Smooth muscle cell (in vitro differentiated cells): Measurements from ENCODE around the gene MAP3K7CL. TPM values are rescaled to one million over a fixed set of nuclear protein-coding genes. Genes with fewer than 3 reads are reported as not detected.

Experiments used
- DNase-seq: peaks from one replicate; lab custom pipeline; 2025; ENCODE audit not compliant: unreplicated experiment; lab: John Stamatoyannopoulos, UW
- H2AFZ ChIP-seq: fragments of 200-600 bp; sonication (generic); 2 replicates; pipeline ENCODE4 v1.6.0; 2016; ENCODE audit warnings: antibody characterized with exemption, low read depth, mild to moderate bottlenecking
- H3F3A ChIP-seq: fragments of 200-600 bp; sonication (generic); 2 replicates; pipeline ENCODE4 v1.6.0; 2017; ENCODE audit warnings: antibody characterized with exemption, low read depth
- H3K27ac ChIP-seq: fragments of 200-600 bp; sonication (generic); 2 replicates; pipeline ENCODE4 v1.5.1; 2016; ENCODE audit warnings: low read depth, mild to moderate bottlenecking
- H3K27me3 ChIP-seq: fragments of 200-600 bp; sonication (generic); 2 replicates; pipeline ENCODE4 v1.6.1; 2016; ENCODE audit warnings: low read depth, mild to moderate bottlenecking
- H3K36me3 ChIP-seq: fragments of 200-600 bp; sonication (generic); 2 replicates; pipeline ENCODE4 v1.5.1; 2016; ENCODE audit warnings: low read depth
- H3K4me1 ChIP-seq: fragments of 200-600 bp; sonication (generic); 2 replicates; pipeline ENCODE4 v1.5.1; 2016; ENCODE audit warnings: low read depth
- H3K4me2 ChIP-seq: fragments of 200-600 bp; sonication (generic); 2 replicates; pipeline ENCODE4 v1.6.0; 2016; ENCODE audit warnings: mild to moderate bottlenecking
- H3K4me3 ChIP-seq: fragments of 200-600 bp; sonication (generic); 2 replicates; pipeline ENCODE4 v1.5.1; 2016; ENCODE audit warnings: mild to moderate bottlenecking
- H3K79me2 ChIP-seq: fragments of 200-600 bp; sonication (generic); 2 replicates; pipeline ENCODE4 v1.6.0; 2016; ENCODE audit warnings: low read depth, mild to moderate bottlenecking
- H3K9ac ChIP-seq: fragments of 200-600 bp; sonication (generic); 2 replicates; pipeline ENCODE4 v1.6.0; 2016; ENCODE audit warnings: low read depth
- H3K9me3 ChIP-seq: fragments of 200-600 bp; sonication (generic); replicated peaks from 2 replicates; pipeline ENCODE4 v1.5.1; 2016; ENCODE audit warnings: low read depth
- H4K20me1 ChIP-seq: fragments of 200-600 bp; sonication (generic); 2 replicates; pipeline ENCODE4 v1.6.0; 2016; ENCODE audit warnings: low read depth
- WGBS: methylation state at CpG from one replicate; pipeline ENCODE4 v1.1.7; 2016; ENCODE audit warnings: low lambda C conversion rate; 5-methylcytosine and 5-hydroxymethylcytosine counted together
- polyA plus RNA-seq: library from polyadenylated mRNA; unstranded; fragments of >200 nt; fragmentation: Nextera tagmentation; extraction: Ambion mirVana; gene quantifications from 2 replicates; pipeline ENCODE4 v1.2.1, GENCODE V29; 2016
- total RNA-seq: library from RNA; depleted of rRNA; stranded (reverse); fragments of >200 nt; gene quantifications from 2 replicates; pipeline ENCODE4 v1.2.3, GENCODE V29; 2014
- TF ChIP-seq, protein P1 (sequence below): fragments of 200-600 bp; sonication (generic); IDR thresholded peaks from 2 replicates; pipeline ENCODE4 v1.5.1; 2017; ENCODE audit warnings: borderline replicate concordance, mild to moderate bottlenecking, antibody characterized with exemption; ENCODE audit not compliant: insufficient read depth, poor library complexity, severe bottlenecking

Gene MAP3K7CL
- total and polyA plus RNA-seq, 2 experiments from 2014 or later, result 1.3 to 3.7 TPM

DNA sequence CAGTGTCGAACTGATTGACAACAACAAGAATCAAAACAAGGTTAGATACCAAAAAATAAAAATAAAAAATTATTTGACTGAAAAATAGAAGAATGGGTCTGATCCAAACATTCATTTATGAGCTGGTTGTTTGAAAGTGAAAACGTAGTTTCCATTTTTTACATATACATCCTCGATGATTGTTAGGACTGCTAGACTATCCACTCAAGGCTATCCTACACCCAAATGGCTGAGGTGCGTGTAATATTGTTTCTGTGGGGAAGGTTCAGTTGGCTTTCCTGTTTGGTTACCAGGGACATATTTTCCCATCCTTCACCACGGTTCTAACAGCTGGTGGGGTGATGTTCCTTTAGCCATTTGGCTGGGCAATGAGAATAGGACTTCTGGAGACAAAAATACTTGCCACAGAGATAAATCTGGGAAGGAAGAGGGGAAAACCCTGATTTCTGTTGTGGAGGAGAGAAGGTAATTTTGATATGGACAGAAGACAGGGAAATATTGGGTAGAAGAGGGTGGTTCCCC, 66.3 kb downstream of the MAP3K7CL start:
- Histone ChIP-seq H3F3A (peaks cover 10% of the 10 kb centered on the region), H3K4me1 (no peaks in the 10 kb centered on the region), H3K27me3 (no peaks in the 10 kb centered on the region), H2AFZ (peak overlapping the region; percentile 63), H3K4me3 (no peak overlapping the region), H3K79me2 (no peaks in the 10 kb centered on the region), H3K9me3 (peaks cover 11% of the 10 kb centered on the region), H3K4me2 (peak overlapping the region; percentile 69), H3K36me3 (peaks cover 3% of the 10 kb centered on the region), H4K20me1 (no peaks in the 10 kb centered on the region), H3K27ac (peak overlapping the region; percentile 97), H3K9ac (peak overlapping the region; percentile 65)
- WGBS, result 86% methylated on average over 5 of the region's 5 CpGs
- TF ChIP-seq, protein P1, sequence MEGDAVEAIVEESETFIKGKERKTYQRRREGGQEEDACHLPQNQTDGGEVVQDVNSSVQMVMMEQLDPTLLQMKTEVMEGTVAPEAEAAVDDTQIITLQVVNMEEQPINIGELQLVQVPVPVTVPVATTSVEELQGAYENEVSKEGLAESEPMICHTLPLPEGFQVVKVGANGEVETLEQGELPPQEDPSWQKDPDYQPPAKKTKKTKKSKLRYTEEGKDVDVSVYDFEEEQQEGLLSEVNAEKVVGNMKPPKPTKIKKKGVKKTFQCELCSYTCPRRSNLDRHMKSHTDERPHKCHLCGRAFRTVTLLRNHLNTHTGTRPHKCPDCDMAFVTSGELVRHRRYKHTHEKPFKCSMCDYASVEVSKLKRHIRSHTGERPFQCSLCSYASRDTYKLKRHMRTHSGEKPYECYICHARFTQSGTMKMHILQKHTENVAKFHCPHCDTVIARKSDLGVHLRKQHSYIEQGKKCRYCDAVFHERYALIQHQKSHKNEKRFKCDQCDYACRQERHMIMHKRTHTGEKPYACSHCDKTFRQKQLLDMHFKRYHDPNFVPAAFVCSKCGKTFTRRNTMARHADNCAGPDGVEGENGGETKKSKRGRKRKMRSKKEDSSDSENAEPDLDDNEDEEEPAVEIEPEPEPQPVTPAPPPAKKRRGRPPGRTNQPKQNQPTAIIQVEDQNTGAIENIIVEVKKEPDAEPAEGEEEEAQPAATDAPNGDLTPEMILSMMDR, result no peak
- DNase-seq, result no peak

DNA sequence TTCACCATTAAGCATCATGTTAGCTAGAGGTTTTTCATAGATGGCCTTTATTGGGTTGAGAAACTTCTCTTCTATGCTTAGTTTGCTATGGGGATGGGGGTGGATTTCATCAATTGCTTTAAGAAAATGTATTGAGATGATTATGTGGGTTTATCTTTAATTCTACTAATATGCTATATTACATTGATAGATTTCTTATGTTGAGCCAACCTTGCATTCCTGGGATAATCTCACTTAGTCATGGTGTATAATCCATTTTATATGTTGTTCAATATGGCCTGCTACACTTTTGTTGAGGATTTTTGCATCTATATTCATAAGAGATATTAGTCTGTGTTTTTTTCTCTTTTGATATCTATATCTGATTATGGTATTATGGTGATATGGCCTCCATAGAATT, 70.7 kb downstream of the MAP3K7CL start:
- no peak overlapping the region for H3K27ac ChIP-seq
- no peak overlapping the region for H3K4me3 ChIP-seq
- H4K20me1 ChIP-seq, result no peaks in the 10 kb centered on the region
- no peak for DNase-seq
- H2AFZ ChIP-seq, result no peak overlapping the region
- H3K9me3 ChIP-seq, result peaks cover 16% of the 10 kb centered on the region
- H3K4me1 ChIP-seq, result no peaks in the 10 kb centered on the region
- H3K36me3 ChIP-seq, result peaks cover 8% of the 10 kb centered on the region
- H3K79me2 ChIP-seq, result no peaks in the 10 kb centered on the region
- TF ChIP-seq, protein P1, result no peak
- H3K4me2 ChIP-seq, result no peak overlapping the region
- no peak overlapping the region for H3K9ac ChIP-seq
- H3K27me3 ChIP-seq, result no peaks in the 10 kb centered on the region
- peaks cover 5% of the 10 kb centered on the region for H3F3A ChIP-seq

DNA sequence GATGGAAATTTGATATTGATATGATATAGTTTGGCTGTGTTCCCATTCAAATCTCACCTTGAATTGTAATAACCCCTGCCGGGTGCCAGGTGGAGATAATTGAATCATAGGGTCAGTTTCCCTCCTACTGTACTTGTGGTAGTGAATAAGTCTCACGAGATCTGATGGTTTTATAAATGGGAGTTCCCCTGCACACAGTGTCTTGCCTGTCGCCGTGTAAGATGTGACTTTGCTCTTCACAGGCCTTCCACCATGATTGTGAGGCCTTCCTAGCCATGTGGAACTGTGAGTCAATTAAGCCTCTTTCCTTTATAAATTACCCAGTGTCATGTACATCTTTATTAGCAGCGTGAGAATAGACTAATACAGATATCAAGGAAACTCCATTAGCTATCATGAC, 74.6 kb downstream of the MAP3K7CL start:
- no peak for DNase-seq
- no peaks in the 10 kb centered on the region for H3K27me3 ChIP-seq
- H3K4me3 ChIP-seq, result no peak overlapping the region
- H3K36me3 ChIP-seq, result peaks cover 8% of the 10 kb centered on the region
- H3K4me1 ChIP-seq, result peaks cover 5% of the 10 kb centered on the region
- no peak overlapping the region for H3K4me2 ChIP-seq
- 98% methylated on average over 5 of the region's 5 CpGs for whole genome bisulfite sequencing
- no peaks in the 10 kb centered on the region for H3K79me2 ChIP-seq
- peaks cover 16% of the 10 kb centered on the region for H3K9me3 ChIP-seq
- no peak overlapping the region for H2AFZ ChIP-seq
- H3K27ac ChIP-seq, result no peak overlapping the region
- peaks cover 7% of the 10 kb centered on the region for H3F3A ChIP-seq
- H4K20me1 ChIP-seq, result no peaks in the 10 kb centered on the region
- no peak overlapping the region for H3K9ac ChIP-seq
- TF ChIP-seq, protein P1, result no peak

DNA sequence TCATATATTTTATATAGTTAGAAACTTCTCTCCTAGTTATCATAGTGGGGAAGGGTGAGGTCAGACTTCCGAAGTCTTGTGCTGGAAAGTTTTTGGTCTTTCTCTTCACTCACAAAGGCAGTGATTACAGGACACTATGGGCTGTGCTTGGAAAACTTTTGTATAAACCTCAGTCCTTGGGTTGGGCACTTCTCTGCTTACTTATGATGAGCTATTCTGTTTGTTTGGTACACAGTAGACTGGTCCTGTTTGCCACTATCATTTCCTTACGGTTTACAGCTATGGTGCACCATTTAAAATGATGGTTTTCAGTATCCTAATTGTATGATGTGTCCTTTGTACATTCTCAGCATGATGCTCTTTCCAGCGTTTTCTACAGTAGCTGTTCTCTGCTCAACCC, 75.5 kb downstream of the MAP3K7CL start:
- Histone ChIP-seq H3F3A (peaks cover 7% of the 10 kb centered on the region), H3K79me2 (no peaks in the 10 kb centered on the region), H3K9ac (no peak overlapping the region), H3K4me1 (peaks cover 5% of the 10 kb centered on the region), H3K9me3 (peaks cover 13% of the 10 kb centered on the region), H3K36me3 (peaks cover 8% of the 10 kb centered on the region), H3K27me3 (no peaks in the 10 kb centered on the region), H4K20me1 (no peaks in the 10 kb centered on the region), H2AFZ (no peak overlapping the region), H3K4me3 (no peak overlapping the region), H3K27ac (no peak overlapping the region), H3K4me2 (no peak overlapping the region)
- TF ChIP-seq, protein P1, result no peak
- DNase-seq, result no peak
- WGBS, result 88% methylated on average over 3 of the region's 3 CpGs
